ENCODE data around the gene RBFOX2.
A peak's percentile ranks its signal among the peaks of the same experiment; 100 is the strongest.

Gene RBFOX2

GRCh38 chr22:35862697-35863096, 165.9 kb downstream of the RBFOX2 start:
- no peak for DNase-seq (ENCODE audit: low spot score)

- no peak for DNase-seq (ENCODE audit: low spot score)
Measured at GRCh38 chr22:35861451-35861850, 167.2 kb downstream of the RBFOX2 start.

GRCh38 chr22:35860837-35861236, 167.8 kb downstream of the RBFOX2 start:
- no peak for DNase-seq (ENCODE audit: low spot score)

- DNase-seq (ENCODE audit: low spot score) = no peak
Measured at GRCh38 chr22:35860087-35860733, 168.4 kb downstream of the RBFOX2 start.

GRCh38 chr22:35854334-35854733, 174.3 kb downstream of the RBFOX2 start:
- DNase-seq (ENCODE audit: low spot score) = no peak

GRCh38 chr22:35852076-35852475, 176.5 kb downstream of the RBFOX2 start:
- no peak for DNase-seq (ENCODE audit: low spot score)

GRCh38 chr22:35850831-35851230, 177.8 kb downstream of the RBFOX2 start:
- DNase-seq (ENCODE audit: low spot score) = no peak

- DNase-seq (ENCODE audit: low spot score) = no peak
Measured at GRCh38 chr22:35846804-35847203, 181.8 kb downstream of the RBFOX2 start.

- no peak for DNase-seq (ENCODE audit: low spot score)
Measured at GRCh38 chr22:35844886-35845285, 183.7 kb downstream of the RBFOX2 start.

- DNase-seq (ENCODE audit: low spot score) = peak; percentile 51
Measured at GRCh38 chr22:35842954-35843353, 185.7 kb downstream of the RBFOX2 start.

GRCh38 chr22:35842519-35842913, 186.1 kb downstream of the RBFOX2 start:
- no peak for DNase-seq (ENCODE audit: low spot score)

GRCh38 chr22:35841907-35842518, 186.6 kb downstream of the RBFOX2 start:
- no peak for DNase-seq (ENCODE audit: low spot score)

- peak; percentile 93 for DNase-seq (ENCODE audit: low spot score)
Measured at GRCh38 chr22:35840302-35840739, 188.3 kb downstream of the RBFOX2 start.

- no peak for DNase-seq (ENCODE audit: low spot score)
Measured at GRCh38 chr22:35839841-35840301, 188.8 kb downstream of the RBFOX2 start.

- peak; percentile 54 for DNase-seq (ENCODE audit: low spot score)
Measured at GRCh38 chr22:35838855-35839576, 189.6 kb downstream of the RBFOX2 start.

- no peak for DNase-seq (ENCODE audit: low spot score)
Measured at GRCh38 chr22:35837101-35837727, 191.4 kb downstream of the RBFOX2 start.

GRCh38 chr22:35835998-35836691, 192.5 kb downstream of the RBFOX2 start:
- DNase-seq (ENCODE audit: low spot score) = peak; percentile 77

GRCh38 chr22:35835267-35835997, 193.2 kb downstream of the RBFOX2 start:
- DNase-seq (ENCODE audit: low spot score) = peak; percentile 21

- DNase-seq (ENCODE audit: low spot score) = no peak
Measured at GRCh38 chr22:35834061-35834460, 194.6 kb downstream of the RBFOX2 start.

GRCh38 chr22:35830305-35830704, 198.3 kb downstream of the RBFOX2 start:
- no peak for DNase-seq (ENCODE audit: low spot score)

GRCh38 chr22:35824256-35824655, 204.4 kb downstream of the RBFOX2 start:
- DNase-seq (ENCODE audit: low spot score) = no peak
